Cardiac muscle cell (in vitro differentiated cells and primary cell): Measurements from ENCODE around the gene SCAF1. TPM values are rescaled to one million over a fixed set of nuclear protein-coding genes. Genes with fewer than 3 reads are reported as not detected.

ENCODE experiments used
- DNase-seq, 2 donors: peaks; one replicate each; pipeline versions ENCODE4 v3.0.0 to v3.0.0-alpha.2; 2010 to 2017; ENCODE audit warnings: low read depth in 1 of 2, low spot score in 1 of 2
- H3K27ac ChIP-seq: fragments of 200-600 bp; sonication (generic); 2 replicates; pipeline ENCODE4 v1.5.1; 2016
- H3K27me3 ChIP-seq: fragments of 200-600 bp; sonication (generic); 2 replicates; pipeline ENCODE4 v1.6.0; 2016; ENCODE audit warnings: control low read depth
- H3K36me3 ChIP-seq: fragments of 200-600 bp; sonication (generic); 2 replicates; pipeline ENCODE4 v1.5.1; 2016; ENCODE audit warnings: control low read depth
- H3K4me1 ChIP-seq: fragments of 200-600 bp; sonication (generic); 2 replicates; pipeline ENCODE4 v1.8.1; 2017; ENCODE audit warnings: low read depth, mild to moderate bottlenecking, mixed run types
- H3K4me3 ChIP-seq: fragments of 200-600 bp; sonication (generic); 2 replicates; pipeline ENCODE4 v1.5.1; 2016; ENCODE audit warnings: mild to moderate bottlenecking
- H3K9me3 ChIP-seq: fragments of 200-600 bp; sonication (generic); 2 replicates; pipeline ENCODE4 v1.5.1; 2017; ENCODE audit warnings: low read depth, mild to moderate bottlenecking, control low read depth
- CTCF ChIP-seq: IDR thresholded peaks from 2 replicates; pipeline ENCODE4 v1.5.1; 2012; ENCODE audit warnings: low read depth, mild to moderate bottlenecking, low read length
- polyA plus RNA-seq: library from polyadenylated mRNA; unstranded; fragments of >200 nt; fragmentation: Nextera tagmentation; extraction: Ambion mirVana; gene quantifications from 2 replicates; pipeline ENCODE4 v1.2.1, GENCODE V29; 2016
- total RNA-seq: library from RNA; depleted of rRNA; stranded (reverse); fragments of >200 nt; gene quantifications from 2 replicates; pipeline ENCODE4 v1.2.3, GENCODE V29; 2016

The SCAF1 gene
- total and polyA plus RNA-seq, 2 experiments from 2014 or later: 16.4 to 71.0 TPM

- Histone ChIP-seq H3K4me3 (no peak overlapping the region), H3K27me3 (no peaks in the 10 kb centered on the region), H3K4me1 (peaks cover 6% of the 10 kb centered on the region), H3K9me3 (no peaks in the 10 kb centered on the region), H3K27ac (no peak overlapping the region), H3K36me3 (no peaks in the 10 kb centered on the region)
- no peak for TF ChIP-seq CTCF
- no peak for DNase-seq
These were observed 25.5 kb downstream of the SCAF1 start for GRCh38 chr19:49667473-49667872.

- Histone ChIP-seq H3K27ac (no peak overlapping the region), H3K27me3 (no peaks in the 10 kb centered on the region), H3K36me3 (no peaks in the 10 kb centered on the region), H3K9me3 (no peaks in the 10 kb centered on the region), H3K4me3 (no peak overlapping the region), H3K4me1 (peaks cover 6% of the 10 kb centered on the region)
- no peak for TF ChIP-seq CTCF
- no peak for DNase-seq
These were observed 27.5 kb downstream of the SCAF1 start for GRCh38 chr19:49669516-49669915.

GRCh38 chr19:49672131-49672919 is 30.3 kb downstream of the SCAF1 start:
- peak; percentile 79 to 91 for DNase-seq
- Histone ChIP-seq H3K36me3 (no peaks in the 10 kb centered on the region), H3K27me3 (no peaks in the 10 kb centered on the region), H3K4me1 (no peaks in the 10 kb centered on the region), H3K4me3 (no peak overlapping the region), H3K9me3 (no peaks in the 10 kb centered on the region), H3K27ac (peak overlapping the region; percentile 66)
- TF ChIP-seq CTCF: peak; percentile 95

- Histone ChIP-seq H3K27ac (peak overlapping the region; percentile 100), H3K27me3 (no peaks in the 10 kb centered on the region), H3K4me3 (peak overlapping the region; percentile 37), H3K9me3 (no peaks in the 10 kb centered on the region), H3K36me3 (peaks cover 4% of the 10 kb centered on the region), H3K4me1 (peaks cover 10% of the 10 kb centered on the region)
- no peak for TF ChIP-seq CTCF
- peak; percentile 88 to 97 for DNase-seq
These were observed 34.3 kb downstream of the SCAF1 start for GRCh38 chr19:49676136-49676783.

GRCh38 chr19:49676784-49677230 is 34.8 kb downstream of the SCAF1 start:
- Histone ChIP-seq H3K4me3 (peak overlapping the region; percentile 95), H3K27me3 (no peaks in the 10 kb centered on the region), H3K36me3 (peaks cover 5% of the 10 kb centered on the region), H3K4me1 (peaks cover 10% of the 10 kb centered on the region), H3K9me3 (no peaks in the 10 kb centered on the region), H3K27ac (peak overlapping the region; percentile 100)
- TF ChIP-seq CTCF: no peak
- DNase-seq: peak; percentile 100
